Measurements from ENCODE around the gene PBX1.

Gene PBX1

DNA sequence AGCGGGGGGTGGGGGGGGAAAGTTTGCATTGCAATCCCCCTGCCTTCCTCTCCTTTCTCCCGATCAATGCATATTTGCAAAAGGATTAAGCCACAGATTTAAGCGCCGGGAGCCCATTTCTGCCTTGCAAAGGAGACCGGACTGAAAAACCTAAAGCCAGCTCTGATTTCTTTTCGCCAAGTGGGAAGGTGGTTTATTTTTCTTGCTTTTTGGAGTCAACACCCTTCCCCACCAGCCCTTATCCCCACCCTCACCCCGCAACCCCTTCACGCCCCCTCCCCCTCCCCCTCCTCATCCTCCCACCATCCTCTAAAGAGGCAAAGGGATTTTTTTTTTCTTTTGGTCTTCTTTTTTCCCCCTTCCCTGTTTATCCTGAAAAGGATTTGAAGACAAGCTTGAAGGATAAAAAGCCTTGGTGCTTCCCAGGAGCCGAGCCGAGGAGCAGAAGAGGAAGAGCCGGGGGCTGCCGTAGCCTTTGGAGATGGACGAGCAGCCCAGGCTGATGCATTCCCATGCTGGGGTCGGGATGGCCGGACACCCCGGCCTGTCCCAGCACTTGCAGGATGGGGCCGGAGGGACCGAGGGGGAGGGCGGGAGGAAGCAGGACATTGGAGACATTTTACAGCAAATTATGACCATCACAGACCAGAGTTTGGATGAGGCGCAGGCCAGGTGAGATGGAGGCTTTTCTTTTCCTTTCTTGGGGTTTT, 513 bp downstream of the PBX1 start:
- in situ Hi-C loops (cut with HindIII; ENCODE audit: low sequenced_read_pairs) = loop anchor here (5.0 to 10.0 kb wide), 2 partner anchors 38 to 205 kb away; no protein-coding TSS in a partner anchor
- peak; percentile 40 for DNase-seq (ENCODE audit: low read depth)
- TF ChIP-seq CTCF (IDR thresholded peaks at IDR 0.05; ENCODE audit: low read depth, low read length, missing control alignments) = no peak

DNA sequence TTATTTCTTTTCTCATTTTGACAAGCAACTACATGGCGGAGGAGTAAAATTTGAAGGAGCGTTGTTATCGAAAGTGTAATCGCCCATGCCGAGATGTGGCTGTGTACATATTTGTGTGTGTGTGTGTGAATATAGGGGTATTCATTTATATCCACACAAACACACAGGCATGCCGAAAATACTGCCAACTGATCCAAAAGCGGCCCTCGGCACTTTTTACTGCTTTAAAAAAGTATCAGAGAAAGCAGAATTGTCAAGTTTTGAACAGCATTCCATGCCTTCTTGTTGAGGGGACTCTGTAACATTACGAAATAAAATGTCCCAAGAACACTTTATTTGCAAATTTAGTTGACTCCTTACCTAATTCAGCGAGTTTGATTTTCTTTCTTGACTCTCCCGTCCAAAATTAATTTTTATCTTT, 1.1 kb downstream of the PBX1 start:
- TF ChIP-seq CTCF (IDR thresholded peaks at IDR 0.05; ENCODE audit: low read depth, low read length, missing control alignments) = no peak
- in situ Hi-C loops (cut with HindIII; ENCODE audit: low sequenced_read_pairs) = loop anchor here (5.0 to 10.0 kb wide), 2 partner anchors 37 to 205 kb away; no protein-coding TSS in a partner anchor
- H3K4me3 ChIP-seq (ENCODE audit: low read depth, low read length) = peak overlapping the region; percentile 66
- DNase-seq (ENCODE audit: low read depth) = no peak

More for the DNA sequence above, 513 bp downstream of the PBX1 start:
- H3K4me3 ChIP-seq (ENCODE audit: low read depth, low read length) = peak overlapping the region; percentile 66

- peak overlapping the region; percentile 66 for H3K4me3 ChIP-seq (ENCODE audit: low read depth, low read length)
- DNase-seq (ENCODE audit: low read depth) = no peak
Measured at GRCh38 chr1:164560556-164560955, 1.6 kb downstream of the PBX1 start.

DNA sequence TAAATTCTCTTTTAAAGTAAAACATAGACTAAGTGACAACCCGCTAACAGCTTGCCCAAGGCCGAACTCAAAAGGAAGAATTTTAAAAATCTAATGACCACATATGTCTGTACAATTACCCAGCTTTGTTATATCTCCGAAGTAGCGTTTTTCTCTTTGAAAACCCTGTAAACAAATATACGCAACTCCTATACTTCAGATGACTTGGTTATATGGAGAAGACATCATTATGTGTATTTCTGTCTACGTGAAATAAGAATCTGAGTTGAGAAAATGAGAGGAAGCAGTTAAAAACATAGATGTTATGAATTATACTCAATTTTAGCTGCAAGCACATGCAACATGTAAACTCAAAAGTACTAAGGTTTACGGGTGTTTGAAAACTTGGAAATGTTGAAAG, 2.0 kb downstream of the PBX1 start:
- H3K4me3 ChIP-seq (ENCODE audit: low read depth, low read length) = peak overlapping the region; percentile 66
- in situ Hi-C loops (cut with HindIII; ENCODE audit: low sequenced_read_pairs) = loop anchor here (5.0 to 10.0 kb wide), 2 partner anchors 36 to 204 kb away; no protein-coding TSS in a partner anchor
- TF ChIP-seq CTCF (IDR thresholded peaks at IDR 0.05; ENCODE audit: low read depth, low read length, missing control alignments) = no peak
- DNase-seq (ENCODE audit: low read depth) = no peak

More at GRCh38 chr1:164560556-164560955, 1.6 kb downstream of the PBX1 start:
- no peak for TF ChIP-seq CTCF (IDR thresholded peaks at IDR 0.05; ENCODE audit: low read depth, low read length, missing control alignments)
- in situ Hi-C loops (cut with HindIII; ENCODE audit: low sequenced_read_pairs) = loop anchor here (5.0 to 10.0 kb wide), 2 partner anchors 37 to 204 kb away; no protein-coding TSS in a partner anchor

DNA sequence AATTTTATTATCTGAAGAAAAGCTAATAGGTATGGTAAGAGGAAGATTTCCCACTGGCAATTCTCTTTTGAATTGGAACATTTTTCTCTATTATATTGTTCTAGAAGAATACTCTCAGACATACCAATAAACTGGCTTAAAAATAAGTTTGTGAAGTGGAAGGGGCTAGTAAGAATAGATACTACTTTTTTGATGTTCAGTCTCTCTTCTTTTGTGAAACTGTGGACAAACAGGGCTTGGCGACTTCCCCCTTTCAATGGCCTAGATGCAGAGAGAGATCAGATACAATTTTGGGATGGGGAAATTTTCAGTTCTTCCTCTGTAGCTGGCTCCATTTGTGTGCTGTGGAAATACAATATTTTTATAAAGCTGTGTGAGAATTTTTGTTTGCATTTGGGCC, 2.5 kb downstream of the PBX1 start:
- TF ChIP-seq CTCF (IDR thresholded peaks at IDR 0.05; ENCODE audit: low read depth, low read length, missing control alignments) = no peak
- in situ Hi-C loops (cut with HindIII; ENCODE audit: low sequenced_read_pairs) = loop anchor here (5.0 to 10.0 kb wide), 2 partner anchors 36 to 203 kb away; no protein-coding TSS in a partner anchor
- H3K4me3 ChIP-seq (ENCODE audit: low read depth, low read length) = peak overlapping the region; percentile 66
- DNase-seq (ENCODE audit: low read depth) = no peak

- TF ChIP-seq CTCF (IDR thresholded peaks at IDR 0.05; ENCODE audit: low read depth, low read length, missing control alignments) = no peak
- DNase-seq (ENCODE audit: low read depth) = no peak
- peak overlapping the region; percentile 66 for H3K4me3 ChIP-seq (ENCODE audit: low read depth, low read length)
- in situ Hi-C loops (cut with HindIII; ENCODE audit: low sequenced_read_pairs) = loop anchor here (5.0 to 10.0 kb wide), 2 partner anchors 35 to 203 kb away; no protein-coding TSS in a partner anchor
Measured at GRCh38 chr1:164562061-164562460, 3.1 kb downstream of the PBX1 start.
